ENCODE results near the gene LPP.

The LPP gene

GRCh38 chr3:188913084-188913483 is 759.1 kb downstream of the LPP start:
- DNase-seq (ENCODE audit: low read depth in 2 of 2) = no peak

GRCh38 chr3:188914552-188914951 is 760.6 kb downstream of the LPP start:
- no peak for DNase-seq (ENCODE audit: low read depth in 2 of 2)

- no peak for DNase-seq (ENCODE audit: low read depth in 2 of 2)
These were observed 761.2 kb downstream of the LPP start for GRCh38 chr3:188915127-188915526.

- no peak for DNase-seq (ENCODE audit: low read depth in 2 of 2)
These were observed 763.0 kb downstream of the LPP start for GRCh38 chr3:188916934-188917401.

GRCh38 chr3:188918093-188918492 is 764.1 kb downstream of the LPP start:
- no peak for DNase-seq (ENCODE audit: low read depth in 2 of 2)

GRCh38 chr3:188923671-188924070 is 769.7 kb downstream of the LPP start:
- no peak for DNase-seq (ENCODE audit: low read depth in 2 of 2)

GRCh38 chr3:188925376-188925775 is 771.4 kb downstream of the LPP start:
- no peak for DNase-seq (ENCODE audit: low read depth in 2 of 2)

- no peak for DNase-seq (ENCODE audit: low read depth in 2 of 2)
These were observed 772.2 kb downstream of the LPP start for GRCh38 chr3:188926111-188926510.

GRCh38 chr3:188926741-188927511 is 773.0 kb downstream of the LPP start:
- no peak for DNase-seq (ENCODE audit: low read depth in 2 of 2)

- no peak for DNase-seq (ENCODE audit: low read depth in 2 of 2)
These were observed 774.0 kb downstream of the LPP start for GRCh38 chr3:188927971-188928370.

- no peak for DNase-seq (ENCODE audit: low read depth in 2 of 2)
These were observed 775.2 kb downstream of the LPP start for GRCh38 chr3:188929137-188929536.

- DNase-seq (ENCODE audit: low read depth in 2 of 2) = no peak
These were observed 777.1 kb downstream of the LPP start for GRCh38 chr3:188931036-188931435.

- no peak for DNase-seq (ENCODE audit: low read depth in 2 of 2)
These were observed 777.6 kb downstream of the LPP start for GRCh38 chr3:188931531-188931930.

- DNase-seq (ENCODE audit: low read depth in 2 of 2) = no peak
These were observed 781.0 kb downstream of the LPP start for GRCh38 chr3:188934989-188935388.

GRCh38 chr3:188936597-188937107 is 782.7 kb downstream of the LPP start:
- DNase-seq (ENCODE audit: low read depth in 2 of 2) = no peak

- DNase-seq (ENCODE audit: low read depth in 2 of 2) = no peak
These were observed 783.4 kb downstream of the LPP start for GRCh38 chr3:188937389-188937788.

GRCh38 chr3:188938999-188939398 is 785.0 kb downstream of the LPP start:
- DNase-seq (ENCODE audit: low read depth in 2 of 2) = no peak

GRCh38 chr3:188939814-188940572 is 786.0 kb downstream of the LPP start:
- no peak for DNase-seq (ENCODE audit: low read depth in 2 of 2)
